ENCODE measurements around the gene SSTR4.
"Not testable (repeated sequence)": the region's sequence is repeated elsewhere in the genome, so short reads cannot be mapped to it uniquely, and the experiment has no call there.

SSTR4 gene

DNA sequence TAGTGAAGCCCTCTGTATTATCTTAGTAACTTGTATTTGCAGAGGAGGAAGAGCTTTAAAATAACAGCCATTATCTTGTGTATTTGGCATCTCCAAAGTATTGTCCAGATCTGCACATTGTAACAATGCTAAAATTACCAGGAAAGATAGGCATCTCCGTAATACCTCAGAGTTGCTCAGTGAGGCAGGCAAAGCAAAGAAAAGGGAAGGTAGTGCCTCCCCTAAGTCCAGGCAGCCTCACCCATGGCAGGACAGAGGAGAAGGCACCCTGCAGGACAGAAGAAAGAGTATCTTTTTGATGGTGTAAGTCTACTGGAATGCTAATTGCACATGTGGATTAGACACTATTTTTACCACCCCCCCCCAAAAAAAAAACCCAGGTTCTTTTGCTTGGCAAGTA is 13.6 kb upstream of the SSTR4 start:
- no peaks in the 10 kb centered on the region for H3K9me3 ChIP-seq
- H3K4me1 ChIP-seq = no peaks in the 10 kb centered on the region
- H3K4me3 ChIP-seq (ENCODE audit: low read depth, low read length) = no peak overlapping the region
- TF ChIP-seq, protein P1, sequence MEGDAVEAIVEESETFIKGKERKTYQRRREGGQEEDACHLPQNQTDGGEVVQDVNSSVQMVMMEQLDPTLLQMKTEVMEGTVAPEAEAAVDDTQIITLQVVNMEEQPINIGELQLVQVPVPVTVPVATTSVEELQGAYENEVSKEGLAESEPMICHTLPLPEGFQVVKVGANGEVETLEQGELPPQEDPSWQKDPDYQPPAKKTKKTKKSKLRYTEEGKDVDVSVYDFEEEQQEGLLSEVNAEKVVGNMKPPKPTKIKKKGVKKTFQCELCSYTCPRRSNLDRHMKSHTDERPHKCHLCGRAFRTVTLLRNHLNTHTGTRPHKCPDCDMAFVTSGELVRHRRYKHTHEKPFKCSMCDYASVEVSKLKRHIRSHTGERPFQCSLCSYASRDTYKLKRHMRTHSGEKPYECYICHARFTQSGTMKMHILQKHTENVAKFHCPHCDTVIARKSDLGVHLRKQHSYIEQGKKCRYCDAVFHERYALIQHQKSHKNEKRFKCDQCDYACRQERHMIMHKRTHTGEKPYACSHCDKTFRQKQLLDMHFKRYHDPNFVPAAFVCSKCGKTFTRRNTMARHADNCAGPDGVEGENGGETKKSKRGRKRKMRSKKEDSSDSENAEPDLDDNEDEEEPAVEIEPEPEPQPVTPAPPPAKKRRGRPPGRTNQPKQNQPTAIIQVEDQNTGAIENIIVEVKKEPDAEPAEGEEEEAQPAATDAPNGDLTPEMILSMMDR (IDR thresholded peaks at IDR 0.05; ENCODE audit: low read depth, low read length) = no peak
- no peaks in the 10 kb centered on the region for H3K36me3 ChIP-seq
- H3K27me3 ChIP-seq = no peaks in the 10 kb centered on the region
- no peak for DNase-seq

DNA sequence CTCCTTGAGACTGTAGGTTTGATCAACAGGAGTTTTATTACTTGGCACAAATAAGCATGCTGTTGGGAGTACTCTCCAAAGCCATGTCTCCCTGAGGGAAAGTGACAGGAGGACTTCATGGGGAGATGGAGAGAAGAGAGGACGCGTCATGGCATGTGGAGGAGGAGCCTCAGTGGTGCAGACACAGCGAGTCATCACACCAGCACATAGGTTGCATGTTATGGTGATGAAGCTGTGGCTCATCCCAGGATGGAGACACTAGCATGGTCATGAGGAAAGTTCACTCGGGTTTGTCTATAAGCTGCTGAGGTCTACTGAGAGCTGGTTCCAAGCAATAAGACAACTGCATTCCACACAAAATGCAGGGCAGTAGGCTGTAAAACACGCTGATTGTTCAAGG is 13.2 kb upstream of the SSTR4 start:
- no peaks in the 10 kb centered on the region for H3K27me3 ChIP-seq
- H3K4me1 ChIP-seq = no peaks in the 10 kb centered on the region
- H3K36me3 ChIP-seq = no peaks in the 10 kb centered on the region
- H3K4me3 ChIP-seq (ENCODE audit: low read depth, low read length) = no peak overlapping the region
- TF ChIP-seq, protein P1 (IDR thresholded peaks at IDR 0.05; ENCODE audit: low read depth, low read length) = no peak
- H3K9me3 ChIP-seq = no peaks in the 10 kb centered on the region
- DNase-seq = no peak

DNA sequence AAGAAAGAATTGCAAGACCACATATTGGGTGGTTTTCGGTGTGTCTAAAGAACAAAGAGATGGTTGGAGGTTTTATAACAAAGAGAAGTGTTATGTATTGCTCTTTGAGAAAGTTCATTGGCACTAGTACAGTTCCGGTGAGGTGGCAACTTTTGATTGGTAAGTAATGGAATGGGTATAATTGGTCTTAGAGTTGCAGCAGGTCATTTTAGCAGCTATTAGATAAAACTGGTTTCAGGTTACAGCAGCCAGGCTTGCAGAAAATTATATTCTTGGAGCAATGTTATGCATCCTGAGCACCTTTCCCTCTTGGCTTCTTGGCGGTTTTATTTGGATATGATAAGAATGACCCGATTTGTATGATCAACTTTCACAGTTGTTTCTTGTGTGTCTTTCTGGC is 12.3 kb upstream of the SSTR4 start:
- TF ChIP-seq, protein P1 (IDR thresholded peaks at IDR 0.05; ENCODE audit: low read depth, low read length) = no peak
- no peaks in the 10 kb centered on the region for H3K27me3 ChIP-seq
- no peaks in the 10 kb centered on the region for H3K36me3 ChIP-seq
- H3K4me3 ChIP-seq (ENCODE audit: low read depth, low read length) = no peak overlapping the region
- H3K9me3 ChIP-seq = no peaks in the 10 kb centered on the region
- no peak for DNase-seq
- H3K4me1 ChIP-seq = no peaks in the 10 kb centered on the region

DNA sequence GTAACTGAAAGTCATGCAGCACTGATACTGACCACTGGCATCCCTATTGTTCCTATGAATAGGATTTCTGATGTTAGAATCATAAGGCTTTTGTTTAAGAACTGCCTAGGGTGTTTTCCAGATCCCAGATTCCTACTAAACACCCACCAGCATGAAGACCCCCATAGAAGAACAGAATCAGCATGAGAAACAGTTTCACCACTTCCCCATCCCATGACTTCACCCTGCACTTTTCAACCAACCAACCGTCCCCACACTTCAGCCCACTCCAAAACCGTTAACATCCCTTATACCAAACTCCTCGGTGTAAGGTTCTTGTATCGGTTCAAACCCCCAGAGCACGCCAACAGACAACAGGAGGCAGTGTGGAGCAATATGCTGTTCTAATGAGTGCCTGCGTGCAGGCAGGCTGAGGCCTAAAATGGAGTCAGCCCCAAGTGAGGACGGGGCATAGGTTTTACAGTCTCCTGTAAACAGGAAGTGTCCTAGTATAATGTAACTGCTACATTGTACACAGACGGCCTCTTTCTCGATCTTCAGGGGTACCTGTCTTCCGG is 11.4 kb upstream of the SSTR4 start:
- TF ChIP-seq, protein P1 (IDR thresholded peaks at IDR 0.05; ENCODE audit: low read depth, low read length) = no peak
- no peak for DNase-seq

DNA sequence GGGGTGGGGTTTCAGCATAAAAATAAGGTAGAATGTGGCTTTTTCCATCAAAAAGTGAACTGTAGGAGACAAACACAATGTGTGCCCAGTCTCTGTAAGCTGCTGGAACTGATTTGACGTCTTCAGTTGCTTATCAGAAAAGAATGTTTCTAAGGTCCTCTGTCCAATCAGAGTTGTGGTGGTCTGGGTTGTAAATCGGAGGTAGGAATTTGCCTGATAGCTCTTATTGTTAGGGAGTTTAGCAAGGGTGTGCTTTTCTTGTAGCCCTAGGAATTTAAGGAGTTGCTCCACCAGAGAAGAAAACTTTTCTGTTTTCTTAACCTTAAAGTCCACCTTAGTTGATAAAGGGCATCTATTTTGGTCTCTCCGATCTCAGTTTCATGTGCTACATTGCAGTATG is 10.4 kb upstream of the SSTR4 start:
- no peaks in the 10 kb centered on the region for H3K27me3 ChIP-seq
- no peak overlapping the region for H3K4me3 ChIP-seq (ENCODE audit: low read depth, low read length)
- H3K9me3 ChIP-seq = no peaks in the 10 kb centered on the region
- no peaks in the 10 kb centered on the region for H3K36me3 ChIP-seq
- TF ChIP-seq, protein P1 (IDR thresholded peaks at IDR 0.05; ENCODE audit: low read depth, low read length) = no peak
- H3K4me1 ChIP-seq = no peaks in the 10 kb centered on the region
- DNase-seq = no peak

More for the DNA sequence above, 11.4 kb upstream of the SSTR4 start:
- no peaks in the 10 kb centered on the region for H3K9me3 ChIP-seq
- no peaks in the 10 kb centered on the region for H3K36me3 ChIP-seq
- H3K4me3 ChIP-seq (ENCODE audit: low read depth, low read length) = no peak overlapping the region
- H3K4me1 ChIP-seq = no peaks in the 10 kb centered on the region
- no peaks in the 10 kb centered on the region for H3K27me3 ChIP-seq

DNA sequence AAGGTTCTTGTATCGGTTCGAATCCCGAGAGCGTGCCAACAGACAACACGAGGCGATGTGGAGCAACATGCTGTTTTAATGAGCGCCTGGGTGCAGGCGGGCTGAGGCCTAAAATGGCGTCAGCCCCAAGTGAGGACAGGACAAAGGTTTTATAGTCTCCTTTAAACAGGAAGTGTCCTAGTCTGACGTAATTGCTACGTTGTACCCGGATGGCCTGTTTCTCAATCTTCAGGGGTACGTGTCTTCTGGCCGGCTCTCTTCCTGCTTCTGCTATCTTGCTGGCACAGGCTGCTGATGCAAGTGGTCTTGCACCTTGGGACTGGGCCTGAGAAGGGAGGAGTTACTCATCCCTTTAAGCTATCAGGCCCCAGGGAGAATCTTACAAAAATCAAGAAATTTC is 9.6 kb upstream of the SSTR4 start:
- not testable (repeated sequence) for DNase-seq; H3K27me3 ChIP-seq; H3K36me3 ChIP-seq; H3K4me1 ChIP-seq; H3K9me3 ChIP-seq; H3K4me3 ChIP-seq (ENCODE audit: low read depth, low read length)

DNA sequence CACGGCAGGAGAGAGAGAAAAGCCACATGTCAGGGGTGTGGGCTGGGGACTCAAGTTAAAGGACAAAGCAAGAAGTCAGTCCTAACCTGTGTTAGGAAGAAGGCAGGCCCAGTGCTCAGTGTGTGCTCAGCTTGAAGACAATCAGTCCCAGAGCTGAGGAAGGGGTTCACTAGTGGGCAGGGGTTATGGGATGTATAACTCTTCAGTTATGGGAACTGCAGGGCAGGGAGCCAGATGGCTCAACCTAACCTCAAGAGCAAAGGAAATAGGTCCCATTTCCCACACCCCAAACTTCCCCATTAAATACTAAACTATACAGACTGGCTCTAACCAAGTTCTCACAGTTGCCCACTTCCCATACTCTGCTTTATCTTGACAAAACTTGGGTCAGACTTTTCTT is 7.4 kb upstream of the SSTR4 start:
- Histone ChIP-seq H3K27me3 (no peaks in the 10 kb centered on the region), H3K4me1 (no peaks in the 10 kb centered on the region)
- TF ChIP-seq, protein P1 (IDR thresholded peaks at IDR 0.05; ENCODE audit: low read depth, low read length) = no peak

More for the DNA sequence above, 7.4 kb upstream of the SSTR4 start:
- no peaks in the 10 kb centered on the region for H3K36me3 ChIP-seq
- no peak overlapping the region for H3K4me3 ChIP-seq (ENCODE audit: low read depth, low read length)
- DNase-seq = no peak
- no peaks in the 10 kb centered on the region for H3K9me3 ChIP-seq
